Activated T-cell treated with anti-CD3 and anti-CD28 coated beads, Interleukin-2, amount 50 U/mL, for 24 hours (primary cell): ENCODE measurements around the gene ANKS1A.
"Not testable (repeated sequence)": the region's sequence is repeated elsewhere in the genome, so short reads cannot be mapped to it uniquely, and the experiment has no call there.

Experiments
- DNase-seq: peaks from one replicate; pipeline ENCODE4 v3.0.0-alpha.2; 2020
- H3K27ac Mint-ChIP-seq: 2 replicates; pipeline ENCODE4 v1.8.0; 2020; ENCODE audit warnings: mild to moderate bottlenecking, mixed read lengths
- H3K27me3 Mint-ChIP-seq: 2 replicates; pipeline ENCODE4 v1.8.0; 2020; ENCODE audit warnings: mixed read lengths
- H3K36me3 Mint-ChIP-seq: 2 replicates; pipeline ENCODE4 v1.8.0; 2020; ENCODE audit warnings: low read depth, mixed read lengths
- H3K4me1 Mint-ChIP-seq: 2 replicates; pipeline ENCODE4 v1.8.0; 2020; ENCODE audit warnings: low read depth, mixed read lengths
- H3K4me3 Mint-ChIP-seq: 2 replicates; pipeline ENCODE4 v1.8.0; 2020; ENCODE audit warnings: mild to moderate bottlenecking, moderate library complexity, mixed read lengths
- H3K9me3 Mint-ChIP-seq: 2 replicates; pipeline ENCODE4 v1.8.0; 2020; ENCODE audit warnings: mixed read lengths

ANKS1A gene

DNA sequence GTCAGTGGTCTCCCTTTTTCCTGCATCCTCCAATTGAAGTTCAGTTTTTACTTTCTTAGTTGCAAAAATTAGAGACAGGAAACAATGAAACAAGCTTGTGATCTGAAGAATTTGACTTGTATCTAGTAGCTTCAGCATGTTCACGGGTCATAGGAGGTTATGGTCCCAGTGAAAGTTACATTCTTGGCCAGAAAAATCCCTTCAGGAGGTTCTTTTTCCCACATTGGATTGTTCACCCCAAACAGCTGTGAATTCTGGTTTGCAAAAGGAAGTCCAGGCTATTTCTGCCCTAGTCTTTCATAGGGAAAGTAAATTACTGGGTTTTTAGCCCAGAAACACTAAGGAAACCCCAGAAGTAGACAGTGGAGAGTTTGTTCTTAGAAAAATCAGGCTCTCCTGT lies 8.1 kb downstream of the ANKS1A start:
- no peak overlapping the region for H3K27ac Mint-ChIP-seq
- H3K36me3 Mint-ChIP-seq = peaks cover 2% of the 10 kb centered on the region
- H3K4me3 Mint-ChIP-seq = no peak overlapping the region
- no peak for DNase-seq
- no peaks in the 10 kb centered on the region for H3K9me3 Mint-ChIP-seq
- peaks cover 11% of the 10 kb centered on the region for H3K4me1 Mint-ChIP-seq
- H3K27me3 Mint-ChIP-seq = no peaks in the 10 kb centered on the region

- peaks cover 2% of the 10 kb centered on the region for H3K36me3 Mint-ChIP-seq
- no peaks in the 10 kb centered on the region for H3K27me3 Mint-ChIP-seq
- H3K9me3 Mint-ChIP-seq = no peaks in the 10 kb centered on the region
- DNase-seq = no peak
- peaks cover 8% of the 10 kb centered on the region for H3K4me1 Mint-ChIP-seq
- H3K27ac Mint-ChIP-seq = no peak overlapping the region
- no peak overlapping the region for H3K4me3 Mint-ChIP-seq
Measured at GRCh38 chr6:34897716-34898115, 8.7 kb downstream of the ANKS1A start.

DNA sequence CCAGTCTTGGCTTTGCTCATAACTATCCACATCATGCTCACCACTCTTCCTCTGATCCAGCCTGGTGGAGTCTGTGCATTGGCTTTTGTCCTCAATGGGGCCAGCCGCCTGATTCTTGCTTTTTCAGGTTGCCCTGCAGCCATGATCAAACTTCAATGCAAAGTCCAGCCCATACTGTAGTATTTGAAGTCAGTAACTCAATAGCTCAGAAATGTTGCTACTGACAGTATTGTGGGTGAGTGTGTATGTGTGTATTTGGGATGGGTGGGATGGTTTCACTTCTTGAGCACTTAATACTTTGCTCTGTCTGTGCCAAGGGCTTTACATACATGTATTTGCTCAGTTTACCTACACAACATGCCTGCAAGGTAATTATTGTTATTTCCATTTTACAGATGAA lies 10.7 kb downstream of the ANKS1A start:
- not testable (repeated sequence) for H3K36me3 Mint-ChIP-seq, H3K4me1 Mint-ChIP-seq, DNase-seq, H3K27ac Mint-ChIP-seq, H3K4me3 Mint-ChIP-seq, H3K9me3 Mint-ChIP-seq, H3K27me3 Mint-ChIP-seq

GRCh38 chr6:34900321-34901031 lies 11.4 kb downstream of the ANKS1A start:
- no peaks in the 10 kb centered on the region for H3K9me3 Mint-ChIP-seq
- no peak overlapping the region for H3K27ac Mint-ChIP-seq
- peaks cover 7% of the 10 kb centered on the region for H3K4me1 Mint-ChIP-seq

GRCh38 chr6:34901930-34902329 lies 12.9 kb downstream of the ANKS1A start:
- Mint-ChIP-seq H3K4me3 (no peak overlapping the region), H3K4me1 (peaks cover 7% of the 10 kb centered on the region), H3K36me3 (no peaks in the 10 kb centered on the region), H3K27me3 (no peaks in the 10 kb centered on the region), H3K27ac (no peak overlapping the region), H3K9me3 (no peaks in the 10 kb centered on the region)
- no peak for DNase-seq

More at GRCh38 chr6:34900321-34901031, 11.4 kb downstream of the ANKS1A start:
- Mint-ChIP-seq H3K36me3 (no peaks in the 10 kb centered on the region), H3K4me3 (no peak overlapping the region), H3K27me3 (no peaks in the 10 kb centered on the region)
- no peak for DNase-seq

- Mint-ChIP-seq H3K36me3 (no peaks in the 10 kb centered on the region), H3K4me3 (no peak overlapping the region), H3K9me3 (no peaks in the 10 kb centered on the region), H3K4me1 (peaks cover 9% of the 10 kb centered on the region), H3K27me3 (no peaks in the 10 kb centered on the region), H3K27ac (no peak overlapping the region)
- no peak for DNase-seq
Measured at GRCh38 chr6:34904990-34905613, 16.0 kb downstream of the ANKS1A start.

DNA sequence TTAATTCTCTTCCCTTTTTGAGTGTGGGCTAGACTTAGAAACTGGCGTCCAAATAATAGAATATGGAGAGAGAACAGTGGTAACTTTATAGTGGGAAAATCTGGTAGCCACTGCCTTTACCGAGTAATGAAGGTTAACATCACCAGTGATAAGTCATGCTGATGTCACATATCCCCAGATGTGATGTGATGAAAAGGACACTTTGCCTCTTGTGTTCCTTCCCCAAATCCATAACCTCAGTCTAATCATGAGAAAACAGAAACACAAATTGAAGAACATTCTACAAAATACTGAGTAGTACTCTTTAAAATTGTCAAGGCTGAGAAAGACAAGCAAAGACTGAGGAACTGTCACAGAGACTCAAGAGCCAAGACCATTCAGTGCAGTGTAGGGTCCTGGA lies 17.8 kb downstream of the ANKS1A start:
- H3K27me3 Mint-ChIP-seq = no peaks in the 10 kb centered on the region
- H3K36me3 Mint-ChIP-seq = no peaks in the 10 kb centered on the region
- H3K27ac Mint-ChIP-seq = no peak overlapping the region
- H3K4me1 Mint-ChIP-seq = peaks cover 16% of the 10 kb centered on the region
- H3K9me3 Mint-ChIP-seq = no peaks in the 10 kb centered on the region
- no peak overlapping the region for H3K4me3 Mint-ChIP-seq
- DNase-seq = no peak

DNA sequence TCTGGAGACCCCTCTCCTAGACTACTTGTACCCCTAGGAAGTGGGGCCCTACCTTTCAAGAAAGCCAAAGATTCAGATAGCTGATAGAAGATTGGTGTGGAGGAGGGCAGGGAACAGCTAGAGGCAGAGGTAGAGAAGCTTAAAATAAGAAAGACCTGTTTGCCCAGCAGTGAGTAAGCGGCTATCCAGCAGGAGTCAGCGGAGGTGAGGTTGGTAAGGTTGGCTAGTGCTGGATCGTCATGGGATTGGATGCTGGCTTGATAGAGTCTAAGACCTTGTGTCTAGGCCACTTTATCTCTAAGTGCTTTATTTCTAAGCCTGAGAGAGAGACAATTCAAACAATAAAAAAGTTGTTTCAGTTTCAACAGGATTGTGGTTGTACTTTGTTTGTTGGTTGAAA lies 19.1 kb downstream of the ANKS1A start:
- H3K4me1 Mint-ChIP-seq = peaks cover 30% of the 10 kb centered on the region
- no peak overlapping the region for H3K27ac Mint-ChIP-seq

DNA sequence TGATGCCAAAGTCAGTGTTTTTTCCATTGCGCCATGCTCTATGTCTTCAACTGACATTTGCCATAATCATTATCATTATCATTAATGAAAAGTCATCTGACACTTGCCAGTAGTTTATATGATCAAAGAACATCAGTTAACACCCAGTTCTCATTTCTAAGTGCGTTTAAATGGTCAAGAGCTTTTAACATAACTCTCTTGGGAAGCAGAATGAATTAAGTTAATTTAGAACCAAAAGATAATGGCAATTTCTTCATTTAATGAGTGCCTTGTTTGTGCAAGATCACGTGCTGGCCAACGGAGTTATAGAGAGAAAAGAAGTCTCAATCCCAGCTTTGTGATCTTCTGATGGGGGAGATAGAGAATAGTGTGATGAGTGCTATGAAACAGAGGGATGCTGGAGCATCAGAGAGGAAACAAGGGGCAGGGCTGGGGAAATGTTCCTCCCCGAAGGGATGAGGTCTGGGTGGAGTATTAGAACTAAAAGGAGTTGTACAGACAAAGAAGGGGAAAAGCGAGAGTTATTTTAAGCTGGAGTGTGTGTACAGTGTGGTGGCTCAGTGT lies 20.3 kb downstream of the ANKS1A start:
- Mint-ChIP-seq H3K4me1 (peaks cover 35% of the 10 kb centered on the region), H3K27me3 (no peaks in the 10 kb centered on the region)

More for the DNA sequence above, 19.1 kb downstream of the ANKS1A start:
- no peaks in the 10 kb centered on the region for H3K36me3 Mint-ChIP-seq
- no peak for DNase-seq
- H3K9me3 Mint-ChIP-seq = no peaks in the 10 kb centered on the region
- no peaks in the 10 kb centered on the region for H3K27me3 Mint-ChIP-seq
- H3K4me3 Mint-ChIP-seq = no peak overlapping the region

DNA sequence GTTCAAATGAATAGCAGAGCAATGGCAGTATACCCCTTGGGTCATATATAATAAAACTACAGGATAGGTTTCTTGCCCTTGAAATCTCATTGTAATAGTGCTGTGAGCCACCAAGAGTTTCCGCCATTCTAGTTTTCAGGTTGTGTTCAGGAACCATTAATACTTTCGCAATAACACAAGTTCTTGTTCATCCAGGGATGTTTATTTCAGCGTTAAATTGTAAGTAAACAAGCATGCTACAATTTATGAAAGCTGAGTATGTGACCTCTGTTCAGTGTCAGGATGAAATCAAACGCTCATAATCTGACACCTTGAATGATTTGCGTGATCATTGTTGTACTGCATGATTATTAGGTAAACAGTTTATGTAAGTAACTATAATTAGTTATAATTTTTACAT lies 22.8 kb downstream of the ANKS1A start:
- no peaks in the 10 kb centered on the region for H3K27me3 Mint-ChIP-seq
- H3K9me3 Mint-ChIP-seq = no peaks in the 10 kb centered on the region
- no peak overlapping the region for H3K4me3 Mint-ChIP-seq
- H3K27ac Mint-ChIP-seq = no peak overlapping the region
- no peak for DNase-seq
- H3K36me3 Mint-ChIP-seq = no peaks in the 10 kb centered on the region
- peaks cover 30% of the 10 kb centered on the region for H3K4me1 Mint-ChIP-seq

More for the DNA sequence above, 20.3 kb downstream of the ANKS1A start:
- no peak overlapping the region for H3K27ac Mint-ChIP-seq
- DNase-seq = no peak
- no peaks in the 10 kb centered on the region for H3K9me3 Mint-ChIP-seq
- no peak overlapping the region for H3K4me3 Mint-ChIP-seq
- no peaks in the 10 kb centered on the region for H3K36me3 Mint-ChIP-seq

- Mint-ChIP-seq H3K36me3 (peaks cover 4% of the 10 kb centered on the region), H3K27ac (peak overlapping the region; percentile 56), H3K4me1 (peaks cover 31% of the 10 kb centered on the region), H3K4me3 (peak overlapping the region; percentile 9), H3K9me3 (no peaks in the 10 kb centered on the region), H3K27me3 (no peaks in the 10 kb centered on the region)
- DNase-seq = no peak
Measured at GRCh38 chr6:34912715-34913464, 23.8 kb downstream of the ANKS1A start.

DNA sequence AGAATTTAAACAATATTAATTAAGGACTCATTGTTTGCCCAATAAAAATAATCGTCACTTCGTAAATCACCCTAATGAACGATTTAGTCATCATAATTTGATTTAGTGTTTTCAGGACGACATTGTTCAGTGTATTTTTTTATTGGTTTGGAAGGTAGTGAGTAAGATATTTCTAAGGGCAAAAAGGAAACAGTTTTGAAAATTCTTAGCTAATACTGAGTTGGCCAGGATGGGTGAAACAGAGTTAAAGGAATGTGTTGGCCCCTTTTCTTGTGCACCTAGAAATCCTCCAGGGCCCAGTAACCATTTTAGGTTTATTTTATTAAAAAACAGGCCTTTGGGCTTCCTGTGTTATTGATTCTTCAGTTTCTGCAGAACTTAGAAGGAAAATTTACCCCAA lies 25.3 kb downstream of the ANKS1A start:
- Mint-ChIP-seq H3K27me3 (no peaks in the 10 kb centered on the region), H3K4me3 (no peak overlapping the region), H3K4me1 (peaks cover 32% of the 10 kb centered on the region), H3K27ac (no peak overlapping the region), H3K36me3 (peaks cover 11% of the 10 kb centered on the region), H3K9me3 (no peaks in the 10 kb centered on the region)
- no peak for DNase-seq

DNA sequence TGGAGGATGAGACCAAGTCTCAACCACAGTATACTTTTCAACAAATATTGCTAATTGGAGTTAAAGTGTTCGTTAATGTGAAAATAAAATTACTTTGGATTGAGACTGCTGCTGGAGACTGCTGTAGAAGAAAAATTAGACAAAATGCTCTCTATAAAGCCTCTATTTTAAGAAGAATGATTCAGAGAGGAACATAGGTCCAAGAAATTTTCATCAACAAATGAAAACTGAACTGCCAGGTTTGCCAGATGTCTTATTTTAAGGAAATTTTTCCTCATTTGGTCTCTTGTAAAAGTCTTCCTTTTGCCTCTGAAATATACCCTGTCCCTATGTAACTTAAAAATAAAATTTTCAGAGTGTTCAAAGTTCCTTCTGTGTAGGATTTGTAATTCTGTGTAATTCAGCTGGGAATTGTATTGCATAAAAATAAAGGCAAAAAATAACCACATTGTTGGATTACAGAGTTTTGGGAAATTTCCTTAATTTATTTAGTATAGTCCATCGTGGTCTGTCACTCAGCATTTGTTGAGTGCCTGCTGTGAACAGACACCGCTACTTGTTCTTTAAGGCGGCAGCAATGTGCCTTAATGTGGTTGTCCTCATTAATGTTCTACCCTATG lies 27.4 kb downstream of the ANKS1A start:
- Mint-ChIP-seq H3K4me3 (no peak overlapping the region), H3K9me3 (no peaks in the 10 kb centered on the region), H3K27ac (no peak overlapping the region), H3K4me1 (peaks cover 26% of the 10 kb centered on the region), H3K27me3 (no peaks in the 10 kb centered on the region), H3K36me3 (peaks cover 11% of the 10 kb centered on the region)
- no peak for DNase-seq

GRCh38 chr6:34917626-34918285 lies 28.7 kb downstream of the ANKS1A start:
- H3K4me3 Mint-ChIP-seq = no peak overlapping the region
- no peaks in the 10 kb centered on the region for H3K9me3 Mint-ChIP-seq
- H3K27ac Mint-ChIP-seq = no peak overlapping the region
- H3K27me3 Mint-ChIP-seq = no peaks in the 10 kb centered on the region
- DNase-seq = no peak
- H3K4me1 Mint-ChIP-seq = peaks cover 20% of the 10 kb centered on the region
- peaks cover 11% of the 10 kb centered on the region for H3K36me3 Mint-ChIP-seq
